SU-DHL-6 (cell line): ENCODE data around the gene ELAVL1.

Source experiments
- EZH2phosphoT487 ChIP-seq: fragments of 200-600 bp; sonication (generic), shearing (Covaris generic); conservative IDR thresholded peaks from 2 replicates; pipeline ENCODE4 v1.6.1; 2018; ENCODE audit warnings: mild to moderate bottlenecking, antibody characterized with exemption, low read length, moderate library complexity, mixed read lengths
- TF ChIP-seq, protein P1 (sequence below): fragments of 200-600 bp; sonication (generic); IDR thresholded peaks from one replicate; pipeline ENCODE4 v1.5.1; 2017; ENCODE audit warnings: antibody characterized with exemption, mild to moderate bottlenecking, low read length, moderate library complexity; ENCODE audit not compliant: insufficient read depth, poor library complexity, severe bottlenecking

DNA sequence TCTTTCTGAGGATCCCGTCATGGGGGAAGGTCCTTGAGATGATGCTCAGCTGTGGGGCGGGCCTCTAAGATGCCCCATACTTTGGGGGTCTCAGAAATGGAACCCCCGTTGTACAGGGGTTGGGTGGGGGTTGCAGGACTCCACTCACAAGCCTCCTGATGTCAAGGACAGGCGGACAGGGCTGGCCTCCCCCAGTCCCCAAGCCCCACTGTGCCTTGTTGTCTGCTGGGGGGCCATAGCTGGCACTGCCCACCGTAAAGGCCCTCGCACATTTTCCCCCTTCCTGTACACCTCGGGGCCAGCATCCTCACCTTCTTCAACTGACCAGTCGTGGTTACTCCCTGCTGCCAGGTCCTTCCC is 82.6 kb downstream of the ELAVL1 start:
- TF ChIP-seq, protein P1, sequence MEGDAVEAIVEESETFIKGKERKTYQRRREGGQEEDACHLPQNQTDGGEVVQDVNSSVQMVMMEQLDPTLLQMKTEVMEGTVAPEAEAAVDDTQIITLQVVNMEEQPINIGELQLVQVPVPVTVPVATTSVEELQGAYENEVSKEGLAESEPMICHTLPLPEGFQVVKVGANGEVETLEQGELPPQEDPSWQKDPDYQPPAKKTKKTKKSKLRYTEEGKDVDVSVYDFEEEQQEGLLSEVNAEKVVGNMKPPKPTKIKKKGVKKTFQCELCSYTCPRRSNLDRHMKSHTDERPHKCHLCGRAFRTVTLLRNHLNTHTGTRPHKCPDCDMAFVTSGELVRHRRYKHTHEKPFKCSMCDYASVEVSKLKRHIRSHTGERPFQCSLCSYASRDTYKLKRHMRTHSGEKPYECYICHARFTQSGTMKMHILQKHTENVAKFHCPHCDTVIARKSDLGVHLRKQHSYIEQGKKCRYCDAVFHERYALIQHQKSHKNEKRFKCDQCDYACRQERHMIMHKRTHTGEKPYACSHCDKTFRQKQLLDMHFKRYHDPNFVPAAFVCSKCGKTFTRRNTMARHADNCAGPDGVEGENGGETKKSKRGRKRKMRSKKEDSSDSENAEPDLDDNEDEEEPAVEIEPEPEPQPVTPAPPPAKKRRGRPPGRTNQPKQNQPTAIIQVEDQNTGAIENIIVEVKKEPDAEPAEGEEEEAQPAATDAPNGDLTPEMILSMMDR, result no peak
- TF ChIP-seq EZH2phosphoT487, result no peak
